GM19328 (cell line): ENCODE data around the gene RAC3.

Experiments used
- ATAC-seq: cut with Tn5 transposase; IDR thresholded peaks from one replicate; pipeline ENCODE4 v1.9.1; 2021; ENCODE audit warnings: mild to moderate bottlenecking, moderate library complexity; ENCODE audit not compliant: unreplicated experiment

The RAC3 gene

DNA sequence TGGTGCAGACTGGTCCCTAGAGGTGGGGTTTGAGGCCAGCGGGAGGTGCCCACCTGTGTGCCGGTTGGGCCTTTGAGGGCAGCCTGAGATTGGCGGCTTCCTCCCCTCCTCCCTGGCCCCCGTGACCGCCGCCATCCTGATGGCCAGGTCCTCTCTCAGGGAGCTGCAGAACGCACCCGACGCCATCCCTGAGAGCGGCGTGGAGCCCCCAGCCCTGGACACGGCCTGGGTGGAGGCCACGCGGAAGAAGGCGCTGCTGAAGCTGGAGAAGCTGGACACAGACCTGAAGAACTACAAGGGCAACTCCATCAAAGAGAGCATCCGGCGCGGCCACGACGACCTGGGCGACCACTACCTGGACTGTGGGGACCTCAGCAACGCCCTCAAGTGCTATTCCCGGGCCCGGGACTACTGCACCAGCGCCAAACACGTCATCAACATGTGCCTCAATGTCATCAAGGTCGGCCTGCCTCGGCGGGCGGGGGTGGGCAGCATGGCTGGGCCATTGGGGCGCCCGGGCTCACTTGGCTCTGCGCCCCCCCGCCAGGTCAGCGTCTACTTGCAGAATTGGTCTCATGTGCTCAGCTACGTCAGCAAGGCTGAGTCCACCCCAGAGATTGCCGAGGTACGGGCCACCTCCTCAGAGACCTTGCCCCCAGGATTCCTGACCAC is 23.0 kb downstream of the RAC3 start:
- no peak for ATAC-seq

DNA sequence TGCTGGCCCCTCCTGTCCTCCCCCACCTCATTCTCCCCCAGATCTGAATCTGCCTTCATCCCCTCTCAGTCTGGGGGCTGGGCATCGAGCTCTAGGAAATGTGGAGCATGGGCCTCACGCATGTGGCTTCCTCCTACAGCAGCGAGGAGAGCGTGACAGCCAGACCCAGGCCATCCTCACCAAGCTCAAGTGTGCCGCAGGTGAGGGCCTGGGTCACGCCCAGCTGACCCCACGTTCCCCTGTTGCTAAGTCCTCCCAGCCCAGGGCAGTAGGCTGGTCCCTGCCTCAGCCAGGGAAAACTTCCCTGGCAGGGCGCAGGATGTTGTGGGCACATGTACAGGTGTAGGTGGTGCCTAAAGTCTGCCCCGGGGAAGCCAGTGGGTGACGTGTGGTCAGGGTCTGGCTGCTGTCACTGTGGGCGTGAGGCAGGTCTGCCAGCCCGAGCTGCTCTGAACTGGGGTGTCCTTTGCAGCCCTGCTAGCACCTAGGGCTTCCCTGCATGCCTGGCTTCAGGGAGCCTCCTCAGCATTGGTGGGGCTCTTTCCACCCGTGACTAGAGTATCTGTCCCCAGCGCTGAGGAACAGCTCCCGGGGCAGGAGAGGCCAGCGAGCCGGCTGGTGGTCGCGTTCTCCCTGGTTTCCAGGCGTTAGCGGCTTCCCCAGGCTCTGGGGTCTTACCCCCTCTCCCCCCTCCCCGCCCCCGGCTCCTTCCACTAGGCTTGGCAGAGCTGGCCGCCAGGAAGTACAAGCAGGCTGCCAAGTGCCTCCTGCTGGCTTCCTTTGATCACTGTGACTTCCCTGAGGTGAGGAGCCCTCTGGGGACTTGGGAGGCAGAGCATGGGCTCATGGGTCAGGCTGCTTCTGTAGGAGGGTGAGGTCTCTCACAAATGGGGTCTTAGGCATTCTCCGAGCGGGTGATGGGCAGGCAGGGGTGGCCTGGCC is 23.8 kb downstream of the RAC3 start:
- no peak for ATAC-seq

DNA sequence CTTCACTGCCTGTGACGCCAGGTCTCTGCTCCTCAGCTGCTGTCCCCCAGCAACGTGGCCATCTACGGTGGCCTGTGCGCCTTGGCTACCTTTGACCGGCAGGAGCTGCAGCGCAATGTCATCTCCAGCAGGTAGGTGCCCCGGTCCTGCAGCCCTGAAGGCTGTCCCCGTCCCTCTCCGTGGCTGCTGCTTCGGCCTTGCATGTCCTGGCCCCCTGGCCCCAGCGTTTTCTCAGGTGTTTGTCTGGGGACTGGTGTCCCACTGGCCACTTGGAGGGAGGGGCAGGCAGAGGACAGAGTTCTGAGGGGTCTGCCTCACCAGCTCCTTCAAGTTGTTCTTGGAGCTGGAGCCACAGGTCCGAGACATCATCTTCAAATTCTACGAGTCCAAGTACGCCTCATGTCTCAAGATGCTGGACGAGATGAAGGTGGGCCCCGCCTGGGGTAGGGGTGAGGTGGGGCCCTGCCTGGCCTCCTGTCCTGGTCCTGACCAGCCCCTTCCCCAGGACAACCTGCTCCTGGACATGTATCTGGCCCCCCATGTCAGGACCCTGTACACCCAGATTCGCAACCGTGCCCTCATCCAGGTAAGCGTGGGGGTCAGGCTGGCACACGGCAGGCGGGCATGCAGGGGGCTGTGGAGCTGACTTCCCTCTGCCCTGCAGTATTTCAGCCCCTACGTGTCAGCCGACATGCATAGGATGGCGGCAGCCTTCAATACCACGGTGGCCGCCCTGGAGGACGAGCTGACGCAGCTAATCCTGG is 24.7 kb downstream of the RAC3 start:
- ATAC-seq: no peak

DNA sequence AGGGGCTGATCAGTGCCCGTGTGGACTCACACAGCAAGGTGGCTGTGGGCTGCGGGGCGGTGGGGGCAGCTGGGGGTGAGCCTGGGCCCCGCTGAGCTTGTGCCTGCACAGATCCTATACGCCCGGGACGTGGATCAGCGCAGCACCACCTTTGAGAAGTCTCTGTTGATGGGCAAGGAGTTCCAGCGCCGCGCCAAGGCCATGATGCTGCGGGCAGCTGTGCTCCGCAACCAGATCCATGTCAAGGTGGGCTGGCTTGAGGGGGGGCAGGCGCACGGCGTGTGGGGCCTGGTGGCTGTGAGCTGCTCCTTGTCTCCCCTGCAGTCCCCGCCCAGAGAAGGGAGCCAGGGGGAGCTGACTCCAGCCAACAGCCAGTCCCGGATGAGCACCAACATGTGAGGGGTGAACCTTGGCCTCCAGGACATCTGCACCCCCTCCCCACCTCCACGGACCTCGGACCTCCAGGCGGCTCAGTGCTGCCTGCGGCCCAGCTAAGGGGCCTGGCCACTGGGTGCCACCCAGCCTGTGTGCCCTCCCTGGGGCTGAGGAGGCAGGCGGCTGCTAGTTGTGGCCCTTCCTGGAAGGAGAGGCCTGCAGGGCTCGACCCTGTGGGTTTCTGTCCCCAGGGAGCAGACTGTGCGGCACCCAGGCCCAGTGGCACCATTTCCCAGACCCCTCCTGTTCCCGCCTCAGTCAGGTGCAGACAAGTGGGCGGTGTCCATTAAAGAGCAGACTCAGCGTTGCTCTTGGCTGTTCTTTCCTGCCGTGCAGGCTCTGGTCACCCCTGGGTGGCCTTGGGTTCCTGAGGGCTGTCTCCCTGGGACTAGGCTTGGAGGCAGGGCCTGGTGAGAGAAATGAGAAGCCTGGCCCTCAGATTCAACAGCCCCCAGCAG is 25.5 kb downstream of the RAC3 start:
- no peak for ATAC-seq

DNA sequence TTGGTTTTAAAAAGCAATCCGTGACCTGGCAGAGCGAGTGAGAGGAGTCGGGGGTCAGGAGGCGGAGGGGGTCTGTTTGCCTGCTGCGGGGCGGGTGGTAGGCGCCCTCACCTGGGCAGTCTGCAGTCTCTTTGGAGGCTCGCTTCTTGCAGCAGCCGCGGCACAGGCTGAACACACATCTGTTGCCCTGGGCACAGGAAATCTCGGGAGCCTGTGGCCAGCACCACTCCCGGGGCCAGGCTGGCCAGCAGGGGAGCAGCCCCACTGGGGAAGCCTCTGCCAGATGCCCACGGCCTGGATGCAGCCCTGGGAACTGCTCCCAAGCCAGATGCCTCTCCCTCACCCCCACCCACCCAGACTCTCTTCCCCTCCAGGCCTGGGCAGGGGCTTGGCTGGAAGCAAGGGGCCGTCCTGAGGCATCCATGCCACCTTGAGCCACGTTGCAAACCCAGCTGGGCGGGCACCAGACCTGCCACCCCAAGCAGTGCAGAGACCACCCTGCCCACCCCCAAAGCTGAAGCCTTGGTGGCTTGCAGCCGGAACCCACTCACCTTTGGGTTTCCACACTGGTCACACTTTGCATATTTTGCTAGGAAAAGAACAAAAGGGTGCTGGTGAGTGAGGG is 26.9 kb downstream of the RAC3 start:
- ATAC-seq: no peak

- ATAC-seq: no peak
These were observed 27.4 kb downstream of the RAC3 start for GRCh38 chr17:82058855-82059249.

DNA sequence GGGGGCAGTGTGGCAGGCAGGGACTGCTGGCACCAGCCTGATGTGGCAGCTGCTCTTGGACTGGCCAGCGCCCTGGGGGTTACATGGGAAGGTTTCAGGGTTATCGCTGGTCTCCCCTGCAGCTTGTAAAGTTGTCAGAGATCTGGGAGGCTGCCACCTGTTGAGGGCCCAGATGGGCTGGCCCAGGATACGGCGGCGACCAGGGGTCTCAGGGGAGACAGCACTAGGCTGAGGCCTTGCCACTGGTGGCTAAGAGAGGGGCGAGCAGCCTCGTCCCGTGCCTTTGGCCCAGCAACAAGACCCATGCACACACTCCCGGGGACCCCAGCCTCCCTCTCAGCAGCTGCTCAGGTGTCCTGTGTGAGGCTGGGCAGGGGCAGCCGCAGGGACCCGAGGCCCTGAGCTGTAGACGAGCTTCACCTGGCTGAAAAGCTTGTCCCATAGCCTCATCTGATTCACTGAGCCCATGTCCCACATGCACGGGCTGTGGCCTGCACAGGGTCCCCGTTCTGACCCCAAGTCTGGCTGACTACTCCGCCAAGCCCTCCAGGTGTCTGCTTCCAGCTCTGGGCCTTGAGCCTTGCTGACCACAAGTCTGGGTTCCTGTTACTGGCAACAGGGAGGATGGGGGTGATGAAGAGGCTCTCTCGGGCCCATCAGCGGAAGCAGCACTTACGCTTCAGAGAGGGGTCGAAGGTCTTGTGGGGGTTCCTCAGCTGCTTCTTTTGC is 28.0 kb downstream of the RAC3 start:
- ATAC-seq: no peak

- no peak for ATAC-seq
These were observed 28.5 kb downstream of the RAC3 start for GRCh38 chr17:82060001-82060380.

DNA sequence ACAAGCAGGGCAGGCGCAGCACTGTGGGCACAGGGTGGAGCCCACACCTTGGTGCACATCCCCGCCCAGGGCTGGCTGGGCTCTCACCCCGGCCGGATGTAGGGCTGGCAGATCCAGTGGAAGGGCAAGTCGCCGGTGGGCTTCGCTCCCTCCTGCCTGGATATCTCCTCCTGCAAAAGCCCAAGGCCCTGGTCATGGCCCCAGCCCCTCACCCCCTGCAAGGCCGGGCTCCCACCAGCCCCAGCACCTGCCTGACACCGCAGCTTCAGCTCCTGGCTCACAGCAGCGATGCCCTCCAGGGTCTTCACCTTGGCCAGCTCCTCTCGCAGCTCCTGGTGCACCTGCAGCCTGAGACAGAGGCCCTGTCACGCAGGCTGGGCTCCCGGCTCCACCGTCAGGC is 29.1 kb downstream of the RAC3 start:
- no peak for ATAC-seq

GRCh38 chr17:82061047-82061925 is 29.8 kb downstream of the RAC3 start:
- ATAC-seq: no peak

GRCh38 chr17:82062076-82062983 is 30.9 kb downstream of the RAC3 start:
- no peak for ATAC-seq

GRCh38 chr17:82062984-82063368 is 31.5 kb downstream of the RAC3 start:
- ATAC-seq: no peak

DNA sequence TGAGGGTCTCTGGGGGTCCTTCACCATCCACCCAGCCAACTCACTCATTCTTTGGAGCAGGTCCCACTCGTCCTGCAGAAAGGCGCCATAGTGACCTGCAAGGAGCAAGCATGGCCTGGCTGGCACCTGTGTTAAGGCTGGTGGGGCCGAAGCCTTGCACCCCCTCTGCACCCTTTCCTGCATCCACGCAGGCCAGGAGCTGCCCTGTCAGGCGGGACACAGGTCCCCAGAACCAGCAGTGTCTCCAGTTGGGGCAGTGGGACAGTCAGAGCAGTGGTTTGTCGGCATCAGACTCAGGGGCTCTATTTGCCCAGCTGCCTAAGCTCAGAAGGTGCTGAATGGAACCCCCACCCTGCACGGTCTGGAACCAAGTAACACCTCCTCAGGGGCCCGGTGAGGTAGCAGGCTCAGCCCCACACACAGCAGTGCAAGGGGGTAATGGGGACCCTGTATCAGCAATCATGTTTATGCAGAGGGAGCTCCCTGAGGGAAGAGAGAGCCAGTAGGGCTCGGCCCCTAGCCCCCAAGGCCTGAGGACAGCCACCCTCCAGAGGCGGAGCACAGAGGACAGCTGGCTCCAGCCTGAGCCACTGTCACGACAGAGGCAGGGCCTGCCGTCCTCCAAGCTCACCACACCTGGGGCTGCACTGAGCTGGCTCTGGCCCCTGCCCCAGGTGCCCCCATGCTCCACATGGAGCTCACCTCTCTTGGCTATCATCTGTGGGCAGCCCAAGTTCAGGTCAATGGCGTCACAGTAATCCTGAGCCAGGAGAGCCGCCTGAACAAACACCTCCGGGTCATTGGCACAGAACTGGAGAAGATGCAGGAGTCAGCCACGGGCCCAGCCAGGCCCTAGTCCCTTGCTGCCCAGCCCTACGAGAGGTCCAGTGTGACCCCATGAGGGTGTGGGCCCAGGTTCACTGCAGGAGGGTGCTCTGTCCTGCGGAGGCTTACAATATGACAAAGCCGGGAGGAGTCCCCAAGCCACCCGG is 32.2 kb downstream of the RAC3 start:
- no peak for ATAC-seq

DNA sequence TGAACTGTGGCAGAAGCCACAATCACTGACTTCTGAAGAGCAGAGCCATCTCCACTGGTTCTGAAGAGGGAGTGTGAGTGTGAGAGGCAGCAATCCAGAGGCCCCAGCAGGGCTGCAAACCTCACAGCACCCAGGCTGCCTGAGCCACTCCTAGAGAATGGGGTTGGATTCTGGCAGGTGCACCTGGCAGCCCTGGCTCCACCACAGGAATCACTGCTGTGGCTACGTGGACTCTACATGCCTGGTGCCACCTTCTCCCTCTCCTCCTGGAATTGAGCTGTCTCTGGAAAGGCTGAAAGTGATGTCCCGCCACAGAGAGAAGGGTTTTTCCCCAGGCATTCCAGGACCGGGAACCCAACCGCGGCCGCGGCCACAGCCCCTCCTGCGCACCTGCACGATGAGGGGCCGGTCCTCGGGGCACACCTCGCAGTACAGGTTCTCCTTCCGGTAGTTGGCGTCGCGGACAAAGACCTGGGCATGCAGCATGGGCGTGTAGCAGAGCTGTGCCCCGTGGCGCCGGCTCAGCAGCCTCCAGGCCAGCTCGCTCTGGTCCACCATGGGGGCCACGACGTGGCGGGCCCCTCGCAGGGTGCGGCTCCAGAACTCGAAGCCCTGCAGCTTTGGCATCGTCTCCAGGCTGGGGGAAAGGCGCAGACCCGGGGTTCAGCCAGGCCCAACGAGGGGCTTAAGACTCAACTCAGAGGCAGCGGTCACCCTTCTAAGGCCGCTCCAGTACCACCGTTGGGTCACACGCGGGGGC is 33.1 kb downstream of the RAC3 start:
- ATAC-seq: no peak

GRCh38 chr17:82065193-82065637 is 33.7 kb downstream of the RAC3 start:
- peak; percentile 20 for ATAC-seq
